ENCODE data around the gene CHIC2.

The CHIC2 gene

GRCh38 chr4:54093324-54094240 is 29.2 kb upstream of the CHIC2 start:
- DNase-seq (ENCODE audit: low spot score) = no peak

- DNase-seq (ENCODE audit: low spot score) = no peak
These were observed 28.3 kb upstream of the CHIC2 start for GRCh38 chr4:54092405-54093323.

- peak; percentile 78 for DNase-seq (ENCODE audit: low spot score)
These were observed 27.4 kb upstream of the CHIC2 start for GRCh38 chr4:54091637-54092404.

GRCh38 chr4:54090804-54091623 is 26.6 kb upstream of the CHIC2 start:
- DNase-seq (ENCODE audit: low spot score) = peak; percentile 56

GRCh38 chr4:54090404-54090803 is 26.0 kb upstream of the CHIC2 start:
- no peak for DNase-seq (ENCODE audit: low spot score)

GRCh38 chr4:54089875-54090274 is 25.5 kb upstream of the CHIC2 start:
- DNase-seq (ENCODE audit: low spot score) = no peak

GRCh38 chr4:54085284-54085683 is 20.9 kb upstream of the CHIC2 start:
- no peak for DNase-seq (ENCODE audit: low spot score)

GRCh38 chr4:54082168-54082567 is 17.8 kb upstream of the CHIC2 start:
- DNase-seq (ENCODE audit: low spot score) = no peak

GRCh38 chr4:54077812-54078211 is 13.4 kb upstream of the CHIC2 start:
- DNase-seq (ENCODE audit: low spot score) = no peak

- no peak for DNase-seq (ENCODE audit: low spot score)
These were observed 12.3 kb upstream of the CHIC2 start for GRCh38 chr4:54076673-54077072.

- no peak for DNase-seq (ENCODE audit: low spot score)
These were observed 10.0 kb upstream of the CHIC2 start for GRCh38 chr4:54074381-54074780.

- no peak for DNase-seq (ENCODE audit: low spot score)
These were observed 9.0 kb upstream of the CHIC2 start for GRCh38 chr4:54073271-54073880.

- no peak for DNase-seq (ENCODE audit: low spot score)
These were observed 2.8 kb upstream of the CHIC2 start for GRCh38 chr4:54067166-54067565.

GRCh38 chr4:54066718-54067129 is 2.3 kb upstream of the CHIC2 start:
- no peak for DNase-seq (ENCODE audit: low spot score)

GRCh38 chr4:54066088-54066415 is 1.6 kb upstream of the CHIC2 start:
- no peak for DNase-seq (ENCODE audit: low spot score)

- DNase-seq (ENCODE audit: low spot score) = no peak
These were observed 1.1 kb upstream of the CHIC2 start for GRCh38 chr4:54065282-54066087.

- DNase-seq (ENCODE audit: low spot score) = peak; percentile 40
These were observed 578 bp downstream of the CHIC2 start for GRCh38 chr4:54063737-54064316.

GRCh38 chr4:54063229-54063628 is 1.2 kb downstream of the CHIC2 start:
- DNase-seq (ENCODE audit: low spot score) = no peak

GRCh38 chr4:54062392-54062791 is 2.0 kb downstream of the CHIC2 start:
- no peak for DNase-seq (ENCODE audit: low spot score)

- no peak for DNase-seq (ENCODE audit: low spot score)
These were observed 2.5 kb downstream of the CHIC2 start for GRCh38 chr4:54061873-54062272.
